ENCODE measurements around the gene RUFY3. TPM values are rescaled to one million over a fixed set of nuclear protein-coding genes. Genes with fewer than 3 reads are reported as not detected.
"Not testable (repeated sequence)": the region's sequence is repeated elsewhere in the genome, so short reads cannot be mapped to it uniquely, and the experiment has no call there.

Gene RUFY3
- total RNA-seq, 1 experiment from 2014 or later, result 42.7 TPM

DNA sequence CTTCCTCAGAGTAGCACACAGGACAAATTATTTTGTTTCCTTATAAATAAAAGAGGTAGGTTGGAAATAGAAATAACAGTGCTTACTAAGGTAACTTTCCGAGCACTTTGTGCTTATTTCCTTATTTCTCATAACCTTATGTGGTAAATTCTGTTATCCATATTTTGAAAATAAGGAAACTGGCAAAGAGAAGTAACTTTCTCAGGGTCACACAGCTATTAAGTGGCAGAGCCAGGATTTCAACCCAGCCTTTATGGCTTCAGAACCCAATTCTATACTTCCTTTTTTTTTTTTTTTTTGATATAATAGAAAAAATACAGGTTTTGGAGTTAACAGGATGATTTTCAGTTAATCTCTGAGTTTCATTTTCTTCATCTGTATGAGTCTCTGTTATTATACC, 30.1 kb upstream of the RUFY3 start:
- H3K9me3 Mint-ChIP-seq (ENCODE audit: unreplicated experiment), result no peaks in the 10 kb centered on the region
- BruUV-seq (replicated peaks), result no TSS peak
- intact Hi-C loops (cut with micrococcal nuclease), result no loop called here
- no peaks in the 10 kb centered on the region for H3K27me3 Mint-ChIP-seq (ENCODE audit: insufficient read depth, unreplicated experiment)
- H3K36me3 Mint-ChIP-seq (ENCODE audit: insufficient read depth, unreplicated experiment), result peaks cover 46% of the 10 kb centered on the region
- H3K27ac Mint-ChIP-seq (ENCODE audit: low read depth, unreplicated experiment), result no peak overlapping the region
- ChIA-PET CTCF (interaction anchor here (0.9 to 1.3 kb wide), 4 partner anchors 14 to 64 kb away, joined by 3 to 6 read pairs (median 4); no protein-coding TSS in a partner anchor), POLR2A (interaction anchor here (5.4 to 7.8 kb wide), 2 partner anchors 11 to 43 kb away, joined by 58 to 278 read pairs; no protein-coding TSS in a partner anchor)
- TF ChIP-seq, protein P1, sequence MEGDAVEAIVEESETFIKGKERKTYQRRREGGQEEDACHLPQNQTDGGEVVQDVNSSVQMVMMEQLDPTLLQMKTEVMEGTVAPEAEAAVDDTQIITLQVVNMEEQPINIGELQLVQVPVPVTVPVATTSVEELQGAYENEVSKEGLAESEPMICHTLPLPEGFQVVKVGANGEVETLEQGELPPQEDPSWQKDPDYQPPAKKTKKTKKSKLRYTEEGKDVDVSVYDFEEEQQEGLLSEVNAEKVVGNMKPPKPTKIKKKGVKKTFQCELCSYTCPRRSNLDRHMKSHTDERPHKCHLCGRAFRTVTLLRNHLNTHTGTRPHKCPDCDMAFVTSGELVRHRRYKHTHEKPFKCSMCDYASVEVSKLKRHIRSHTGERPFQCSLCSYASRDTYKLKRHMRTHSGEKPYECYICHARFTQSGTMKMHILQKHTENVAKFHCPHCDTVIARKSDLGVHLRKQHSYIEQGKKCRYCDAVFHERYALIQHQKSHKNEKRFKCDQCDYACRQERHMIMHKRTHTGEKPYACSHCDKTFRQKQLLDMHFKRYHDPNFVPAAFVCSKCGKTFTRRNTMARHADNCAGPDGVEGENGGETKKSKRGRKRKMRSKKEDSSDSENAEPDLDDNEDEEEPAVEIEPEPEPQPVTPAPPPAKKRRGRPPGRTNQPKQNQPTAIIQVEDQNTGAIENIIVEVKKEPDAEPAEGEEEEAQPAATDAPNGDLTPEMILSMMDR (IDR thresholded peaks at IDR 0.05; ENCODE audit: unreplicated experiment), result no peak
- H3K4me3 Mint-ChIP-seq (ENCODE audit: unreplicated experiment), result no peak overlapping the region
- DNase-seq (ENCODE audit: unreplicated experiment), result no peak
- peaks cover 19% of the 10 kb centered on the region for H3K4me1 Mint-ChIP-seq (ENCODE audit: insufficient read depth, unreplicated experiment)

DNA sequence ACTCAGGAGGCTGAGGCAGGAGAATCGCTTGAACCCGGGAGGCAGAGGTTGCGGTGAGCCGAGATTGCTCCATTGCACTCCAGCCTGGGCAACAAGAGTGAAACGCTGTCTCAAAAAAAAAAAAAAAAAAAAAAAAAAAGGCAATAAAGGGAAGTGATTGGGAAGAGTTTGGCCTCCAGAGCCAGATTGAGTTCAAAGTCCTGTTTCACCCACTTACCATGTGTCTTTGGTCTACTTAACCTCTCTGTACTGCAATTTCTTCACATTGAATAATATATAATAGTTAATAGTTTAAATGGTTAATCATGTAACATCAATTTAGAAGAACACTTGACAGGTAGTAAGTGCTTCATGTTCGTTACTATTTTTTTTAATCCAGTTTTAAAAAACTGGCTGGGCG, 27.1 kb upstream of the RUFY3 start:
- intact Hi-C loops (cut with micrococcal nuclease); H3K27ac Mint-ChIP-seq (ENCODE audit: low read depth, unreplicated experiment); H3K27me3 Mint-ChIP-seq (ENCODE audit: insufficient read depth, unreplicated experiment); DNase-seq (ENCODE audit: unreplicated experiment); H3K9me3 Mint-ChIP-seq (ENCODE audit: unreplicated experiment); H3K4me3 Mint-ChIP-seq (ENCODE audit: unreplicated experiment); BruUV-seq (replicated peaks): not testable (repeated sequence)
- ChIA-PET CTCF (interaction anchor here (0.6 to 1.2 kb wide), 4 partner anchors 18 to 1004 kb away, joined by 3 to 5 read pairs (median 4); no protein-coding TSS in a partner anchor), POLR2A (interaction anchor here (7.8 kb wide), 1 partner anchor 8 kb away, joined by 278 read pairs; no protein-coding TSS in a partner anchor)
- H3K4me1 Mint-ChIP-seq (ENCODE audit: insufficient read depth, unreplicated experiment), result peaks cover 10% of the 10 kb centered on the region
- peaks cover 35% of the 10 kb centered on the region for H3K36me3 Mint-ChIP-seq (ENCODE audit: insufficient read depth, unreplicated experiment)

DNA sequence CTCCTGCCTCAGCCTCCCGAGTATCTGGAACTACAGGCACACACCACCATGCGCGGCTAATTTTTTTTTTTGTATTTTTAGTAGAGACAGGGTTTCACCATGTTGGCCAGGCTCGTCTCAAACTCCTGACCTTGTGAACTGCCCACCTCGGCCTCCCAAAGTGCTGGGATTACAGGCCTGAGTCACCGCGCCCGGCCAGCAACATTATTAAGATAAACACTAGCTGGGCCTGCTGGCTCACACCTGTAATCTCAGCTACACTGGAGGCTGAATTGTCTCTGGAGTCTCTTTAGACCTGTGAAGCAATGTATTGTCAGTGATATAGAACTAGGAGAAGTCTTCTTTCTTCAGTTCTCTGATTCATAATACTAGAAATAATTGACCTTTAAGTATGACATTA, 23.3 kb upstream of the RUFY3 start:
- ChIA-PET CTCF (interaction anchor here (1.2 kb wide), 1 partner anchor 46 kb away, joined by 3 read pairs; no protein-coding TSS in a partner anchor), POLR2A (interaction anchor here (1.7 to 9.4 kb wide), 3 partner anchors 8 to 36 kb away, joined by 3 to 278 read pairs (median 8); partner anchors contain the start of gene UTP3)
- H3K4me1 Mint-ChIP-seq (ENCODE audit: insufficient read depth, unreplicated experiment); DNase-seq (ENCODE audit: unreplicated experiment); H3K36me3 Mint-ChIP-seq (ENCODE audit: insufficient read depth, unreplicated experiment); BruUV-seq (replicated peaks); H3K9me3 Mint-ChIP-seq (ENCODE audit: unreplicated experiment); H3K4me3 Mint-ChIP-seq (ENCODE audit: unreplicated experiment); H3K27me3 Mint-ChIP-seq (ENCODE audit: insufficient read depth, unreplicated experiment); intact Hi-C loops (cut with micrococcal nuclease); H3K27ac Mint-ChIP-seq (ENCODE audit: low read depth, unreplicated experiment): not testable (repeated sequence)

DNA sequence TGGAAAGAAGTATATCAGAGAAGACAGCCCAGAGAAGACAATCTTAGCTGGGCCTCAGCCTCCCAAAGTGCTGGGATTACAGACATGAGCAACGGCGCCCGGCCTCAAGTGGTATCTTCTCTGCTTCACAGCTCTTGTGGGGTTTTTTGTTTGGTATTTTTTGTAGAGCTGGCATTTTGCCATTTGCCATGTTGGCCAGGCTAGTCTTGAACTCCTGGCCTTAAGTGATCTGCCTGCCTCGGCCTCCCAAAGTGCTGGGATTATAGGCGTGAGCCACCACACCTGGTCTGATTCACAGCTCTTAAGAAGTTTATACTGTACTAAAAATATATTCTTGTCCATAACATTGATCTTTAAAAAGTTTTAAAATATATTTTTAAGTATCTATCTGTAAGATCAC, 21.1 kb upstream of the RUFY3 start:
- BruUV-seq (replicated peaks), result no TSS peak
- CTCF ChIA-PET, result interaction anchor here (3.4 kb wide), 1 partner anchor 12 kb away, joined by 26 read pairs; the partner anchor contains the start of gene UTP3
- POLR2A ChIA-PET, result interaction anchor here (0.9 to 9.4 kb wide), 7 partner anchors 10 to 295 kb away, joined by 3 to 278 read pairs (median 6); partner anchors contain the start of genes DCK, GRSF1 and UTP3
- DNase-seq (ENCODE audit: unreplicated experiment), result no peak
- H3K27ac Mint-ChIP-seq (ENCODE audit: low read depth, unreplicated experiment), result peak overlapping the region; percentile 75
- intact Hi-C loops (cut with micrococcal nuclease), result loop anchor here (5.0 kb wide), 2 partner anchors 48 to 137 kb away; partner anchors contain the start of gene GRSF1
- TF ChIP-seq, protein P1 (IDR thresholded peaks at IDR 0.05; ENCODE audit: unreplicated experiment), result no peak
- no peaks in the 10 kb centered on the region for H3K9me3 Mint-ChIP-seq (ENCODE audit: unreplicated experiment)
- H3K27me3 Mint-ChIP-seq (ENCODE audit: insufficient read depth, unreplicated experiment), result no peaks in the 10 kb centered on the region
- H3K36me3 Mint-ChIP-seq (ENCODE audit: insufficient read depth, unreplicated experiment), result peaks cover 6% of the 10 kb centered on the region
- no peak overlapping the region for H3K4me3 Mint-ChIP-seq (ENCODE audit: unreplicated experiment)
- H3K4me1 Mint-ChIP-seq (ENCODE audit: insufficient read depth, unreplicated experiment), result peaks cover 6% of the 10 kb centered on the region

DNA sequence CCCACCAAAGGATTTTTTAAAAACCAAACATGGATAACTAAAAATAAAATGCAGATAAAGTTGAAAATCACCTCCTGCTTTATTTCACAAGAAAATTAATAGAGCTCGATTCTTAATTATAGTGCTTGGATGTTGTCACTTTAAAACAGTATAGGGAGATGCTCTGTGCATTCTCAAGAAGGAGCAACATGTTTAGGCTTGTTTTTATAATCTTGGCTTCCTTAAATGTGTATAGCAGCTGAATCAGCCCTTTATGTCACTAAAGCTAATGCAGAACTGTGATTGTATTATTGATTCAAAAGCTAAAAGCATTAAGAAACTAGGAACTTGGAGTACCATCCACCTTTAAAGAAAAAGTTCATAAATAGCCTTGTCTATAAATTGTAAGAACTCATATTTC, 20.5 kb upstream of the RUFY3 start:
- ChIA-PET POLR2A (interaction anchor here (0.9 to 9.4 kb wide), 7 partner anchors 11 to 295 kb away, joined by 3 to 278 read pairs (median 6); partner anchors contain the start of genes DCK, GRSF1 and UTP3), CTCF (interaction anchor here (0.6 to 3.4 kb wide), 2 partner anchors 12 to 197 kb away, joined by 3 to 26 read pairs; partner anchors contain the start of gene UTP3)
- no peak overlapping the region for H3K4me3 Mint-ChIP-seq (ENCODE audit: unreplicated experiment)
- peak overlapping the region; percentile 75 for H3K27ac Mint-ChIP-seq (ENCODE audit: low read depth, unreplicated experiment)
- no TSS peak for BruUV-seq (replicated peaks)
- intact Hi-C loops (cut with micrococcal nuclease), result loop anchor here (5.0 kb wide), 2 partner anchors 49 to 136 kb away; partner anchors contain the start of gene GRSF1
- peak; percentile 47 for DNase-seq (ENCODE audit: unreplicated experiment)
- no peaks in the 10 kb centered on the region for H3K9me3 Mint-ChIP-seq (ENCODE audit: unreplicated experiment)
- H3K36me3 Mint-ChIP-seq (ENCODE audit: insufficient read depth, unreplicated experiment), result peaks cover 6% of the 10 kb centered on the region
- H3K27me3 Mint-ChIP-seq (ENCODE audit: insufficient read depth, unreplicated experiment), result no peaks in the 10 kb centered on the region
- peaks cover 6% of the 10 kb centered on the region for H3K4me1 Mint-ChIP-seq (ENCODE audit: insufficient read depth, unreplicated experiment)
- TF ChIP-seq, protein P1 (IDR thresholded peaks at IDR 0.05; ENCODE audit: unreplicated experiment), result no peak

DNA sequence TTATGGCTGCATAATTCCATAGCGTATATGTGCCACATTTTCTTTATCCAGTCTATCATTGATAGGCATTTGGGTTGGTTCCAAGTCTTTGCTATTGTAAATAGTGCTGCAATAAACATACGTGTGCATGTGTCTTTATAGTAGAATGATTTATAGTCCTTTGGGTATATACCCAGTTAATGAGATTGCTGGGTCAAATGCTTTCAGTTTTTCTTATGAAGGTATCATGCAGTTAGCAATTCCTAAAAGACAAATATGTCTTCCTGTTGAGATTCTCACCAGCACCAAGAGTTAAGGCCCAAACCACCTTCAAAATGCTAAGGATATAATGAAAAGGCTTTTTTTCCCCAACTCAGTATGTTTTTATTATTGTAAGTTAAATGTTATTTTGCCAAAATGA, 19.2 kb upstream of the RUFY3 start:
- not testable (repeated sequence) for H3K4me1 Mint-ChIP-seq (ENCODE audit: insufficient read depth, unreplicated experiment); H3K27ac Mint-ChIP-seq (ENCODE audit: low read depth, unreplicated experiment); H3K36me3 Mint-ChIP-seq (ENCODE audit: insufficient read depth, unreplicated experiment); H3K9me3 Mint-ChIP-seq (ENCODE audit: unreplicated experiment); H3K27me3 Mint-ChIP-seq (ENCODE audit: insufficient read depth, unreplicated experiment); BruUV-seq (replicated peaks); H3K4me3 Mint-ChIP-seq (ENCODE audit: unreplicated experiment); DNase-seq (ENCODE audit: unreplicated experiment)
- POLR2A ChIA-PET, result interaction anchor here (1.3 to 9.4 kb wide), 5 partner anchors 12 to 199 kb away, joined by 5 to 278 read pairs (median 59); partner anchors contain the start of genes GRSF1, MOB1B and UTP3
- intact Hi-C loops (cut with micrococcal nuclease), result loop anchor here (5.0 kb wide), 2 partner anchors 50 to 135 kb away; partner anchors contain the start of gene GRSF1
- CTCF ChIA-PET, result interaction anchor here (3.1 to 4.5 kb wide), 3 partner anchors 13 to 33 kb away, joined by 26 to 49 read pairs (median 37); partner anchors contain the start of gene UTP3
